Neural cell (in vitro differentiated cells): ENCODE measurements around the gene SH2D1A. TPM values are rescaled to one million over a fixed set of nuclear protein-coding genes. Genes with fewer than 3 reads are reported as not detected.

Experiments used
- H2AFZ ChIP-seq: fragments of 200-600, 300-800 bp; sonication (generic), shearing (Covaris generic); 2 replicates; pipeline ENCODE4 v1.6.0; 2014; ENCODE audit warnings: low read depth, mild to moderate bottlenecking, antibody characterized with exemption, low read length, moderate library complexity
- H3F3A ChIP-seq: fragments of 200-600 bp; shearing (Covaris generic); 2 replicates; pipeline ENCODE4 v1.6.1; 2016; ENCODE audit warnings: mild to moderate bottlenecking, moderate library complexity, mixed read lengths, antibody characterized with exemption, low read length; ENCODE audit not compliant: insufficient read depth, poor library complexity, severe bottlenecking
- H3K27ac ChIP-seq: fragments of 200-600, 300-800 bp; sonication (generic), shearing (Covaris generic); 2 replicates; pipeline ENCODE4 v1.5.1; 2014; ENCODE audit warnings: mild to moderate bottlenecking, low read length, moderate library complexity
- H3K27me3 ChIP-seq: fragments of 300-800, 200-600 bp; sonication (generic), shearing (Covaris generic); 2 replicates; pipeline ENCODE4 v1.6.0; 2014; ENCODE audit warnings: mild to moderate bottlenecking, low read depth, low read length, moderate library complexity; ENCODE audit not compliant: insufficient read depth
- H3K36me3 ChIP-seq: fragments of 300-800, 200-600 bp; sonication (generic), shearing (Covaris generic); 2 replicates; pipeline ENCODE4 v1.5.1; 2014; ENCODE audit warnings: mild to moderate bottlenecking, antibody characterized with exemption, low read length, moderate library complexity; ENCODE audit not compliant: insufficient read depth
- H3K4me2 ChIP-seq: fragments of 300-800, 200-600 bp; sonication (generic), shearing (Covaris generic); 2 replicates; pipeline ENCODE4 v1.6.0; 2014; ENCODE audit warnings: mild to moderate bottlenecking, low read length
- H3K4me3 ChIP-seq: fragments of 300-800, 200-600 bp; sonication (generic), shearing (Covaris generic); 2 replicates; pipeline ENCODE4 v1.5.1; 2014; ENCODE audit warnings: mild to moderate bottlenecking, low read length, moderate library complexity
- H3K79me2 ChIP-seq: fragments of 200-600 bp; shearing (Covaris generic); replicated peaks from 2 replicates; pipeline ENCODE4 v1.6.0; 2014; ENCODE audit warnings: mild to moderate bottlenecking, low read length, moderate library complexity; ENCODE audit not compliant: insufficient read depth
- H3K9ac ChIP-seq: fragments of 300-800, 200-600 bp; sonication (generic), shearing (Covaris generic); 2 replicates; pipeline ENCODE4 v1.6.1; 2016; ENCODE audit warnings: mild to moderate bottlenecking, low read length, mixed read lengths
- H3K9me2 ChIP-seq: fragments of 200-600 bp; shearing (Covaris generic); 2 replicates; pipeline ENCODE4 v1.6.1; 2016; ENCODE audit warnings: mild to moderate bottlenecking, low read length, mixed read lengths; ENCODE audit not compliant: insufficient read depth
- H3K9me3 ChIP-seq: fragments of 200-600, 300-800 bp; sonication (generic), shearing (Covaris generic); 2 replicates; pipeline ENCODE4 v1.6.1; 2016; ENCODE audit warnings: mild to moderate bottlenecking, mixed run types, low read length, moderate library complexity, mixed read lengths
- H4K20me1 ChIP-seq: fragments of 200-600 bp; shearing (Covaris generic); 2 replicates; pipeline ENCODE4 v1.6.1; 2016; ENCODE audit warnings: mild to moderate bottlenecking, mixed run types; ENCODE audit not compliant: insufficient read depth
- CTCF ChIP-seq: fragments of 450-650 bp; IDR thresholded peaks from 2 replicates; pipeline ENCODE4 v1.5.1; 2014; ENCODE audit warnings: antibody characterized with exemption, mild to moderate bottlenecking, moderate library complexity; ENCODE audit not compliant: poor library complexity, severe bottlenecking
- EP300 ChIP-seq: fragments of 450-650 bp; conservative IDR thresholded peaks from 2 replicates; pipeline ENCODE4 v1.6.1; 2014; ENCODE audit warnings: antibody characterized with exemption, mild to moderate bottlenecking, moderate library complexity; ENCODE audit not compliant: poor library complexity, severe bottlenecking
- EZH2 ChIP-seq: fragments of 200-600, 300-800 bp; shearing (Covaris generic), sonication (generic); IDR thresholded peaks from 2 replicates; pipeline ENCODE4 v1.6.1; 2014; ENCODE audit warnings: antibody characterized with exemption, low read length, borderline replicate concordance, mild to moderate bottlenecking; ENCODE audit not compliant: insufficient read depth, poor library complexity, severe bottlenecking
- MXI1 ChIP-seq: fragments of 450-650 bp; conservative IDR thresholded peaks from 2 replicates; pipeline ENCODE4 v1.6.1; 2014; ENCODE audit warnings: antibody characterized with exemption, mild to moderate bottlenecking; ENCODE audit not compliant: poor library complexity, severe bottlenecking
- POLR2AphosphoS5 ChIP-seq: IDR thresholded peaks from 2 replicates; pipeline ENCODE4 v1.6.1; 2012
- RAD21 ChIP-seq: fragments of 450-650 bp; conservative IDR thresholded peaks from 2 replicates; pipeline ENCODE4 v1.6.1; 2014; ENCODE audit warnings: antibody characterized with exemption, mild to moderate bottlenecking, moderate library complexity
- REST ChIP-seq: IDR thresholded peaks from 2 replicates; pipeline ENCODE4 v1.6.1; 2012; ENCODE audit warnings: borderline replicate concordance
- SMC3 ChIP-seq: fragments of 450-650 bp; conservative IDR thresholded peaks from 2 replicates; pipeline ENCODE4 v1.6.1; 2014; ENCODE audit warnings: antibody characterized with exemption, mild to moderate bottlenecking, moderate library complexity; ENCODE audit not compliant: poor library complexity
- TAF1 ChIP-seq: IDR thresholded peaks from 2 replicates; pipeline ENCODE4 v1.6.1; 2012; ENCODE audit warnings: low read depth
- polyA plus RNA-seq: library from polyadenylated mRNA; depleted of rRNA; stranded (reverse); fragments of >200 nt; gene quantifications from 2 replicates; pipeline ENCODE4 v1.2.3, GENCODE V29; 2014

Gene SH2D1A
- polyA plus RNA-seq, 1 donor from 2014 or later = not detected

DNA sequence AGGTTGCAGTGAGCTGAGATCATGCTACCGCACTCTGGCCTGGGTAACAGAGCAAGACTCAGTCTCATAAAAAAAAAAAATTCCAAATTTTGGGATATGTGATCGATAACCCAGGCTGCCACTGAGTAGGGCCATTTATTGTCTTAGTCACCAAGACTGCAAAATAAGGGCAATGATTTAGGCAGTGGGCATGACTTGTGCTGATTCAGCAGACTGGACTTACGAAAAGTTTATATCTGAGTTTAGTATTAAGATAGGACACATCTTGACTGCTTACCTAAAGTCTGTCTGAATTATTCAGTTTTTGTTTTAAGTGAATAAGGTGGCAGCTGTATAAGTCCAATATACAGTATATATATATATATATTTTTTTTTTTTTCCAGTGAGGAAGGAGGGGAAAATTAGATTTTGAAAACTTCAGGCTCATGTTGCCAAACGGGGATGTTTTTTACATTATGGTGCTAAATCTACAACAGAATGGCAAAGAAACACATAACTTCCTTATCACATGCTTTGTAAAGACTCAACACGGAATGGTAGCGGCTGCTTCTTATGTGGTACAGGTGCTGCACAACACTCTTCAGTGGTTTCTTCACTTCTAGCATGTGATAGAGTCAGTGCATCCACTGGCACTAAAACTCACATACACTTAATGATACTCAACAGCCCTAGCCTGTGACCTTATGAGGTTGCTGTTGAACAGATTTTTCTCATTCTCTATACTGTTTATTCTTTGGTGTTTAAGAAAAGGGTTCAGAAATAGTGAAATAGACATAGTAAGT lies 7.4 kb upstream of the SH2D1A start:
- Histone ChIP-seq H3K4me3 (no peak overlapping the region), H4K20me1 (no peaks in the 10 kb centered on the region), H3F3A (no peaks in the 10 kb centered on the region), H3K79me2 (no peaks in the 10 kb centered on the region), H3K4me2 (no peak overlapping the region), H3K9ac (no peak overlapping the region), H3K9me2 (no peaks in the 10 kb centered on the region), H3K27me3 (no peaks in the 10 kb centered on the region), H3K27ac (no peak overlapping the region), H2AFZ (no peak overlapping the region), H3K9me3 (no peaks in the 10 kb centered on the region), H3K36me3 (no peaks in the 10 kb centered on the region)
- no peak for TF ChIP-seq MXI1
- TF ChIP-seq REST = no peak
- no peak for TF ChIP-seq CTCF
- no peak for TF ChIP-seq TAF1
- TF ChIP-seq EP300 = no peak
- TF ChIP-seq SMC3 = no peak
- no peak for TF ChIP-seq EZH2
- TF ChIP-seq POLR2AphosphoS5 = no peak
- TF ChIP-seq RAD21 = no peak

DNA sequence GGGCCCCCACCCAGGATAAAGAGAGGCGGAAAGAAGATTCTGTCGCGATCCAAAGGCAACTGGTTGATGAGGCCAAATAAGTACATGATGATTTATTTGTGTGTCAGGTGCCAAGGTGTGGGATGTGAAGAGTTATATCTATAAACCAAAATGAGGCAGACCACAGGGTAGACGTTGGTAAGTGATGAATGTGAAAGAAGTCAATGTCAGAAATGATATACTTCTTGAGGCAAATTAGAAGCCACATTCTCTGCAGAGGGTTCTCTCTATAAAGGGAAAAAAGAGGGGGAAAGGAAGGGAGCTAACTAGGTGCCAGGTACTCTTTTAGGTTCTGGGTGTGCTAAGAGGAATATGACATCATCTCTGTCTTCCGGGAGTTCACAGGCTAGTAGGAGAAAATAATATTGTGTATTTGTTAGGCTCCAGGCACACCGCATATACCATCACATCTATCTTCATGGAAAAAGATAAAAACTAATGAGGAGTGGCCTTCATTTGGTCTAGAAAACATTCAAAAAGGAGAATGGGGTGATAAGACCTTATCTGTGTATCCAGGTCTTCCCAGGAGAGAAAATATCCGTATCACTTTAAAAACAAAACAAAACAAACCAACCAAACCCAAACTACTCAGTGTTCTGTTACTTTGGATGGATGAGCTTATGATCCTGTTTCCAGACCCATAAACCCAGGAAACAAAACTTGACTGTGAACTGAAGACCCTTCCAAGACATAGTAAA lies 4.8 kb upstream of the SH2D1A start:
- H3K79me2 ChIP-seq = no peaks in the 10 kb centered on the region
- H3K9ac ChIP-seq = no peak overlapping the region
- no peak overlapping the region for H3K4me2 ChIP-seq
- H2AFZ ChIP-seq = no peak overlapping the region
- H3F3A ChIP-seq = no peaks in the 10 kb centered on the region
- no peaks in the 10 kb centered on the region for H3K9me3 ChIP-seq
- H4K20me1 ChIP-seq = no peaks in the 10 kb centered on the region
- no peaks in the 10 kb centered on the region for H3K36me3 ChIP-seq
- no peaks in the 10 kb centered on the region for H3K27me3 ChIP-seq
- no peak overlapping the region for H3K27ac ChIP-seq
- TF ChIP-seq EP300 (no peak), EZH2 (no peak), RAD21 (no peak), REST (no peak), CTCF (no peak), SMC3 (no peak), TAF1 (no peak), MXI1 (no peak), POLR2AphosphoS5 (no peak)
- no peaks in the 10 kb centered on the region for H3K9me2 ChIP-seq
- no peak overlapping the region for H3K4me3 ChIP-seq
